Motor neuron (in vitro differentiated cells): ENCODE measurements around the gene MAML2. TPM values are rescaled to one million over a fixed set of nuclear protein-coding genes. Genes with fewer than 3 reads are reported as not detected.

Source experiments
- ATAC-seq, 8 experiments: fragments of 200-7000 bp; cut with Tn5 transposase; replicated peaks in 6 of 8; 2 replicates each; pipeline ENCODE4 v1.8.0; 2021; ENCODE audit warnings: mild to moderate bottlenecking in 8 of 8, moderate library complexity in 8 of 8
- H3K27ac ChIP-seq, 2 donors: fragments of 250-450 bp; sonication (Bioruptor Pico); 2 replicates each; pipeline ENCODE4 v1.9.0; 2021; ENCODE audit warnings: antibody characterized with exemption in 2 of 2, mild to moderate bottlenecking in 2 of 2, moderate library complexity in 1 of 2
- H3K4me1 ChIP-seq, 2 donors: fragments of 250-450 bp; sonication (Bioruptor Pico); replicated peaks in 1 of 2; 2 replicates each; pipeline ENCODE4 v1.6.1; 2021; ENCODE audit warnings: antibody characterized with exemption in 2 of 2, mild to moderate bottlenecking in 2 of 2, moderate library complexity in 1 of 2
- H3K4me3 ChIP-seq, 5 donors: fragments of 250-450 bp; sonication (Bioruptor Pico); 2 replicates each; pipeline ENCODE4 v1.9.0; 2021; ENCODE audit warnings: antibody characterized with exemption in 5 of 5, mild to moderate bottlenecking in 5 of 5, moderate library complexity in 4 of 5
- WGBS, 10 experiments: fragments of 450-650 bp; shearing (Covaris generic); methylation state at CpG; one replicate each; pipeline ENCODE4 v1.0.0; 2022; 5-methylcytosine and 5-hydroxymethylcytosine counted together
- in situ Hi-C, 9 experiments: fragments of 400-800 bp; cut with MboI; loops; one replicate each; pipeline ENCODE4 v1.15.0; 2021; ENCODE audit warnings: low sequenced_read_pairs in 9 of 9, low pct_unique_long_range_greater_than_20kb in 2 of 9; ENCODE audit not compliant: unreplicated experiment in 9 of 9
- total RNA-seq, 8 experiments: library from RNA; unstranded; fragments of 300-600 nt; gene quantifications; 2 replicates each; pipeline versions ENCODE4 v1.2.3 to v1.2.4, GENCODE V29; 2022

Gene MAML2
- total RNA-seq, 8 experiments from 2014 or later, result 4.9 to 21.2 (median 6.4) TPM

DNA sequence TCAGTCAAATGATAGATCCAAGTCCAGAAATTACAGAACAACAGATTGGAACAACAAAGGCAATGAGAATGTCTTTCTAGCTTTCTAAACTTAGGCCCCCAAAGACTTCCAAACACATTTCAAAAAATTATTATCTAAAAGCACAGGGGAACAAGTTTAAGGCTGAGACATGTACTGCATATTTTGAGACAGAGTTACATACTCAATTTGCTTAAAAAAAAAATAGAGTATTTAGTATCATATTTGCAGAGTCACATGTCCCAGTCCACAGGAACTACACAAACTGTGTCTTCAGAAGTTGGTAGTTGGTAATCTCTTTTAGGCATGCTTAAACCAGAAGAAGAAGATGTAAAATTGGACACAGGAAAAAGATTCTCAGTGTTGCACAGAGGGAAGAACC lies 127.2 kb downstream of the MAML2 start:
- H3K4me3 ChIP-seq, result no peak overlapping the region
- no peak for ATAC-seq
- H3K4me1 ChIP-seq, result peaks cover 10 to 24% of the 10 kb centered on the region in 2 donors
- in situ Hi-C loops, result no loop called here
- no peak overlapping the region for H3K27ac ChIP-seq

DNA sequence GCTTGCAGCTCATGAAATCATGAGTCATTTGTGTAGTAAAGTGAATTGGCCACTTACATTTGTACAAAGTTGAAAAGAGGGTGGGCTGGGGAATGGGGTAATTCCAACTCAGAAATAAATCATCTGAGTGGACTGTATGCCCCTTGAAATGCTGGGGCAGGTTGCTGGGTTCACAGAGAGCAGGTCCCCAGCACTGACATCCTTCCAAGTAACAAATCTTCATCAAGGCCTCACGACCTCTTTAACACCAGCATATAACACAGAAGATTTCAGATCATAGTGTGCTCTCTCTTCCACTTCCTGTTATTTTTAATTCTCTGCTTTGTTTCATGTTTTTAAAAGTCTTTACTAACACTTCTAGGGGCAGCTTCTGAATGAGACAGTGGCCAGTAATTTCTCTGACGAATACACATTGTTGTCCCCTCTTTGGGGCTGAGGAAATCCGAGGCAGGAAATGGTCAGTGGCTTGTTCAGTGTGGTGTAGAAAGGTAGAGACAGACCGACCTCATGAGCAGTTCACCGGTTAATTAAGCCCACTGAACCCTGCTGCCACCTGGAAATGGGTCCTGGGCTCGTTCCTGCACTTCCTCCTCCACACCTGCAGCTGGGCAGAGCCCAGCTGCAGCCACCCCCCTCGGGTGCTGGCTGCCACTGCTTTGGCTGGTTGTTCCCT lies 127.7 kb downstream of the MAML2 start:
- Histone ChIP-seq H3K4me3 (no peak overlapping the region), H3K27ac (no peak overlapping the region), H3K4me1 (peaks cover 9 to 24% of the 10 kb centered on the region in 2 donors)
- peak in 3 of 8 experiments; percentile 28 to 42 (median 29) for ATAC-seq
- in situ Hi-C loops, result no loop called here
- WGBS, 10 experiments, result 8 to 80% (median 57%) methylated on average over 1 to 5 of the region's 7 CpGs; no CpG with 5 or more reads in 2 of the 10 experiments

GRCh38 chr11:96214777-96215109 lies 128.3 kb downstream of the MAML2 start:
- in situ Hi-C loops, result no loop called here
- ATAC-seq, result no peak
- H3K4me3 ChIP-seq, result no peak overlapping the region
- peaks cover 6 to 24% of the 10 kb centered on the region in 2 donors for H3K4me1 ChIP-seq
- no peak overlapping the region for H3K27ac ChIP-seq
- WGBS, 10 experiments, result 13 to 100% (median 71%) methylated on average over 1 of the region's 1 CpG; no CpG with 5 or more reads in 2 of the 10 experiments

GRCh38 chr11:96213500-96213899 lies 129.5 kb downstream of the MAML2 start:
- 7 to 100% (median 63%) methylated on average over 1 to 2 of the region's 2 CpGs; no CpG with 5 or more reads in 4 of the 10 experiments for WGBS, 10 experiments
- peak in 2 of 8 experiments; percentile 15 to 41 for ATAC-seq
- no peak overlapping the region for H3K4me3 ChIP-seq
- in situ Hi-C loops, result no loop called here
- peaks cover 6 to 24% of the 10 kb centered on the region in 2 donors for H3K4me1 ChIP-seq
- H3K27ac ChIP-seq, result no peak overlapping the region

DNA sequence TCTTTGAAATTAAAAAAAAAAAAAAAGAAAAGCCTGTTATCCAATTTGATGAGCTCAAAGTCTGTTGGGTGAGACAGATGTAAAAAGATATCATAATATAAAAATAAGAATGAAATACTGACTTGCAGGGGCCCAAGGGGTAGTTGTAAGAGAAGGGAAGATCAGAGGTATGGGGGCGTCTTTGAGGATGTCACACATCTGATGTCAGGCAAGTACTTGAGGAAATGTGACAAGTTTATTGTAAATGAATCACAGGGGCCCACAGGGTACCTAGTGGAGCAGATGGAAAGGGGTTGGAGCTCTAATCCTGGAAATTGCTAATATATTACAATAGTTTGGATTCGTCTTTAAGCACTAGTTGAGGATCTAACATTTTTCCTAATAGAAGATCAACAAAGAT lies 131.6 kb downstream of the MAML2 start:
- H3K27ac ChIP-seq, result no peak overlapping the region
- in situ Hi-C loops, result no loop called here
- 67 to 100% (median 100%) methylated on average over 1 to 2 of the region's 2 CpGs; no CpG with 5 or more reads in 1 of the 10 experiments for whole genome bisulfite sequencing, 10 experiments
- ATAC-seq, result no peak
- H3K4me3 ChIP-seq, result no peak overlapping the region
- peaks cover 7 to 23% of the 10 kb centered on the region in 2 donors for H3K4me1 ChIP-seq

- H3K4me1 ChIP-seq, result peaks cover 17 to 28% of the 10 kb centered on the region in 2 donors
- H3K4me3 ChIP-seq, result no peak overlapping the region
- WGBS, 10 experiments, result 50 to 100% (median 80%) methylated on average over 1 to 5 of the region's 5 CpGs
- in situ Hi-C loops, result no loop called here
- no peak overlapping the region for H3K27ac ChIP-seq
- ATAC-seq, result peak in 4 of 8 experiments; percentile 17 to 69 (median 38)
Measured at GRCh38 chr11:96207459-96208449, 135.2 kb downstream of the MAML2 start.

DNA sequence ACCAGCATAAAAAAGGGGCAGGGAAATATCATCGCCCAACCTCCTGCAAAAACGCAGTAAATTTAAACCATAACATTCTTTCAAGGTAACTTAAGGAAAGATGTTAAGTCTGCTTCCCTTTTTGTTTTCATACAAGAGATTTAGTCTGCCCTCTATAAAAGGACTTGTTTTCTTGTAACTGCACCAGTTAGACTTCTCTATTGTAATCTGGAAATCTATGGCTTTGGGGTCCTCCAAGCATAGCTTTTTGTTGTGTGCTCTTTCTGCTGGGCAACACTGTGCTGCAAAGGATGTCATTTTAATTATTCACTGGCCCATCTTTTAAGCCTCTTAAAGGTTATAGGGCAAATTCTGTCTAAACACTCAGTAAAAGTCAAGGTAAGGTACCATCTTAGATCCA lies 136.0 kb downstream of the MAML2 start:
- H3K4me1 ChIP-seq, result peaks cover 17 to 28% of the 10 kb centered on the region in 2 donors
- H3K27ac ChIP-seq, result no peak overlapping the region
- WGBS, 10 experiments, result 82 to 100% (median 90%) methylated on average over 1 to 2 of the region's 2 CpGs; no CpG with 5 or more reads in 1 of the 10 experiments
- no peak overlapping the region for H3K4me3 ChIP-seq
- ATAC-seq, result peak in 1 of 8 experiments; percentile 52
- in situ Hi-C loops, result no loop called here

DNA sequence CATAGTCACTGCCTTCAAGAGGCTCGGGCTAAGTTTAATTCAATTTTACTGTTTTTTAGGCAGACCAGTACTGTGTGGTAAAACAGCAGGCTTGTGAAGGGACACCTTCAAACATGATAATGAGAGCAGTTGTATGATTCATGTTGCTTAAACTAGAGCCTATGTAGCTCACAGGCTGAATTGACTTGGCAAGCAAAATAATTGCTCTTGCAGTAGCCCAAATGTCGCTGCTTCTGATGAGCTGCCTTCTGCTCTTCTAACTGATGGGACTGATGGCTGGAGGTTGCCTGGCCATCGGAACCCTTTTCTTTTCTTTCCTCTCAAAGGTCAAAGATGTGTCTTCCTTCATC lies 137.6 kb downstream of the MAML2 start:
- Histone ChIP-seq H3K27ac (peak overlapping the region in 1 of 2 donors; percentile 35), H3K4me3 (no peak overlapping the region), H3K4me1 (peaks cover 18 to 28% of the 10 kb centered on the region in 2 donors)
- ATAC-seq, result peak in 7 of 8 experiments; percentile 18 to 86 (median 77)
- WGBS, 10 experiments, result 0 to 89% (median 64%) methylated on average over 1 to 3 of the region's 3 CpGs; no CpG with 5 or more reads in 2 of the 10 experiments
- in situ Hi-C loops, result no loop called here

DNA sequence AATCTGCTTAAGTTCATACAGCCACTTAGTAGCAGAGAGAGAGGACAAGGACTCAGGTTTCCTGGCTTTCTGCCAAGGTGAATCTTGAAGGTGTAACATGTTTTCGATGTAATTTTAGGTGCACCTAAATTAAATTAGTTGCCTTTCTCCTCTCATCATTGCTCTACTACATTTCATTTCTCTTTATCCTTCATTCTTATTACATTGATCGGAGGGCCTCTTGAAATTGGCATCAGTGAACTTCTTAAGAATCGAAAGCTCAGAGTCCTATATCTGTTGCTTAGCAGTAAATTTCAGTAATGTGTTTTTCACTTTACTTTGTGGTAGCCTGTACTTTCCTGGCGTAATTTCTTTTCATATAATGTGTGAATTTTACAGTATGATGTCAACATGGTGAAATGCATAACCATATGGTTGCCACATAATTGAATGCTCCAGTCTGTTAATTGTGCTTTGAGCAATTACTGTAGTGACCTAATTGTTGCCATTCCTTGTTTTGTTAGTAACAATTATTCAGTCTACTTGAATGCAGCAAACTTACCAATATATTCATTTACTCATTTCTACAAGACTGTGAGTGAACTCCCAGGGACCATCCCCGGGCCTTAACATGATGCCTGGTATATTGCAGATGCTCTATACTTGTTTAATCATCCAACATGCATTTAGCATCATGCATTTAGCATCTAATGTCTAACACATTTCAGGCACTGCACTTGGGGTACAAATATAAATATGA lies 138.1 kb downstream of the MAML2 start:
- 46 to 100% (median 90%) methylated on average over 3 to 5 of the region's 5 CpGs for whole genome bisulfite sequencing, 10 experiments
- Histone ChIP-seq H3K4me1 (peaks cover 22 to 28% of the 10 kb centered on the region in 2 donors), H3K27ac (peak overlapping the region in 1 of 2 donors; percentile 35), H3K4me3 (no peak overlapping the region)
- in situ Hi-C loops, result no loop called here
- ATAC-seq, result peak in 6 of 8 experiments; percentile 19 to 56 (median 35)

- no peak overlapping the region for H3K27ac ChIP-seq
- in situ Hi-C loops, result no loop called here
- H3K4me3 ChIP-seq, result no peak overlapping the region
- ATAC-seq, result peak in 2 of 8 experiments; percentile 19 to 21
- H3K4me1 ChIP-seq, result peaks cover 28% of the 10 kb centered on the region in 2 donors
Measured at GRCh38 chr11:96204366-96204659, 138.7 kb downstream of the MAML2 start.

DNA sequence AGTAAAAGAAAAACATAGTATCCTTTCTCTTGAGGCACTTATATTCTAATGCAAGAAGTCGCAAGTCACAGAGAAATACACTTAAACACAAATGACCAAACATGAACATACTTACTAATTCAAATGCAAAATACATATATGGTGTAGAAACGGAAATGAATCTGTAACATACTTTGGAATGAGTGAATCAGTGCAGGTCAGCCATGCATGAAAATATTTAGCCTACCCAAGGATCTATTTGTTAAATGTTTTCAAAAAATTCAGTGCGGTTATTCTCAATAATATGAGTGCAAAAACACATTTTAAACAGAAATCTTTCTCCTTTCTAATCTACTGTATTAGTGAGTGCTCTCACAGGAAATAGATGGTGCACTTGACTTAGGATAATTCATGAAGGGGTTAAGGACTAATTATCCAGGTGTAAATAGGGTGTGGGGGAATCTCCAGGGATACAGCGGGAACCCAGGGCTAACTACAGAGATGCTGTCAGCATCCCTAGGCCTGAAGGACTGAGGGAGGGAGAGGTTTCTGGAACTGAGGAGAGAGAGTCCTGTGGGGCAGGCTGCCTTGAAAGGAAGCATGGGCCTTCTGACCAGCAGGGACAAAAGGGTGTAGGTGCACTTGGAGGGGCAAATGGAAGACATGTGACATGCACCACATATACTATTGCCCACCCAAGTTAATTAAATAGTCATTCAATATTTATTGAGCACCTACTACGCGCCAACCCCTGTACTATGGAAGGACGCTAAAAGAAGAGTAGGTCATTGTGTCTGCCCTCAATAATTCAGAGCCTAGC lies 139.2 kb downstream of the MAML2 start:
- no peak for ATAC-seq

DNA sequence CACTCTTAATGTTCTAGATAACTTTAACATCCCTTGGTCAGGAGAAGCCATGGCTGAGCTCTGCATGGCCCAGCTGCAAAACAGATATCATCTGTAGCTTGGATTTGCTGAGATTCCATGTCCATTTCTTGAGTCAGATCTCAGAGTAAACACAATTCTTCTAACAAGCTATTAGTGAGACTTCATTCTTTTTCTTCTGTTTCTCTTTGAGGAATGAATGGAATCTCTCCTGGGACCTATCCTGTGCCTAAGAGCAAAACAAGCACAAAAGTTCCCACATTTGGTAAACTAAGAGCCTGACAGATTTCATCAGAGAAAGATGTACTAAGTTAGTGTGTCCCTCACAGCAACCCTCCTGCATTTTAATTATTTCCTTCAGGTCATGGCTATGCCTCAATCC lies 142.8 kb downstream of the MAML2 start:
- Histone ChIP-seq H3K4me3 (no peak overlapping the region), H3K27ac (no peak overlapping the region), H3K4me1 (peaks cover 41 to 45% of the 10 kb centered on the region in 2 donors)
- peak in 1 of 8 experiments; percentile 26 for ATAC-seq
- in situ Hi-C loops, result no loop called here

More for the DNA sequence above, 139.2 kb downstream of the MAML2 start:
- H3K27ac ChIP-seq, result no peak overlapping the region
- H3K4me1 ChIP-seq, result peaks cover 28 to 29% of the 10 kb centered on the region in 2 donors
- H3K4me3 ChIP-seq, result no peak overlapping the region
- WGBS, 10 experiments, result 64 to 100% (median 93%) methylated on average over 1 to 7 of the region's 7 CpGs
- in situ Hi-C loops, result no loop called here
